A549 (cell line): ENCODE measurements around the gene TTI1.

ENCODE experiments used
- CBX2 ChIP-seq: fragments of 200-600 bp; sonication (generic); IDR thresholded peaks from 2 replicates; pipeline ENCODE4 v1.6.1; 2016; ENCODE audit warnings: low read depth, mild to moderate bottlenecking, borderline replicate concordance
- CTCF ChIP-seq: fragments of >200 bp; sonication (Bioruptor Twin); formaldehyde crosslinking; IDR thresholded peaks from 3 replicates; pipeline ENCODE4 v1.5.1; 2016
- EP300 ChIP-seq, 2 experiments: fragments of >200 bp; sonication (Bioruptor Twin); formaldehyde crosslinking; IDR thresholded peaks; 2 replicates in 1 of 2; 3 replicates in 1 of 2; pipeline ENCODE4 v1.6.1; 2016 to 2017
- FOSB ChIP-seq: fragments of 250-450 bp; sonication (Bioruptor Pico); IDR thresholded peaks from 2 replicates; pipeline ENCODE4 v1.5.0; 2020; ENCODE audit warnings: mild to moderate bottlenecking, moderate library complexity
- MAZ ChIP-seq: fragments of 150-350 bp; IDR thresholded peaks from 2 replicates; pipeline ENCODE4 v1.6.1; 2014; ENCODE audit warnings: antibody characterized with exemption, low read depth, low read length, borderline replicate concordance
- POLR2A ChIP-seq: IDR thresholded peaks from 2 replicates; pipeline ENCODE4 v1.6.1; 2012; ENCODE audit warnings: mild to moderate bottlenecking, low read length
- POLR2AphosphoS2 ChIP-seq: conservative IDR thresholded peaks from 2 replicates; pipeline ENCODE4 v1.6.1; 2012; ENCODE audit warnings: low read length, improper control_type of control experiment, inconsistent platforms
- RCOR1 ChIP-seq: fragments of 150-350 bp; IDR thresholded peaks from 2 replicates; pipeline ENCODE4 v1.6.1; 2014; ENCODE audit warnings: antibody characterized with exemption, low read length, low read depth
- ZFP36 ChIP-seq: fragments of 450-650 bp; IDR thresholded peaks from 2 replicates; pipeline ENCODE4 v1.6.1; 2014; ENCODE audit warnings: borderline replicate concordance; ENCODE audit not compliant: partially characterized antibody

- no peak for TF ChIP-seq CBX2
- TF ChIP-seq POLR2A, result no peak
- TF ChIP-seq ZFP36, result no peak
- TF ChIP-seq POLR2AphosphoS2, result no peak
- no peak for TF ChIP-seq FOSB (CRISPR knock-in tag)
- TF ChIP-seq EP300 (IDR thresholded peaks at IDR 0.05), result no peak
- TF ChIP-seq MAZ, result no peak
- TF ChIP-seq CTCF, result no peak
- TF ChIP-seq RCOR1, result no peak
Measured at GRCh38 chr20:37980383-37980782, 52.9 kb downstream of the TTI1 start.
